Sigmoid colon (tissue), 7 donors: ENCODE data around the gene SOX4. TPM values are rescaled to one million over a fixed set of nuclear protein-coding genes. Genes with fewer than 3 reads are reported as not detected.

ENCODE experiments used
- DNase-seq: peaks from one replicate; pipeline ENCODE4 v3.0.0-alpha.2; 2019
- H3K27ac ChIP-seq, 4 donors: fragments of 200-600 bp; sonication (generic); one replicate each; pipeline ENCODE4 v1.5.1; 2016 to 2019; ENCODE audit warnings: mild to moderate bottlenecking in 1 of 4
- H3K27me3 ChIP-seq, 3 donors: fragments of 200-600 bp; sonication (generic); one replicate each; pipeline ENCODE4 v1.5.1; 2019; ENCODE audit warnings: mild to moderate bottlenecking in 1 of 3
- H3K36me3 ChIP-seq, 4 donors: fragments of 200-600 bp; sonication (generic); one replicate each; pipeline ENCODE4 v1.5.1; 2016 to 2019
- H3K4me1 ChIP-seq, 4 donors: fragments of 200-600 bp; sonication (generic); one replicate each; pipeline ENCODE4 v1.5.1; 2017 to 2019
- H3K4me3 ChIP-seq, 4 donors: fragments of 200-600 bp; sonication (generic); one replicate each; pipeline ENCODE4 v1.5.1; 2017 to 2019; ENCODE audit warnings: mild to moderate bottlenecking in 2 of 4, moderate library complexity in 1 of 4
- H3K9me3 ChIP-seq, 4 donors: fragments of 200-600 bp in 3 of 4; sonication (generic) in 3 of 4; one replicate each; pipeline versions ENCODE4 v1.5.1 to v1.6.1; 2013 to 2019
- EP300 ChIP-seq, 4 donors: sonication (generic); formaldehyde crosslinking; IDR thresholded peaks; one replicate each; pipeline ENCODE4 v1.6.1; 2017; ENCODE audit warnings: antibody characterized with exemption in 4 of 4
- POLR2A ChIP-seq, 2 donors: fragments of 450-650 bp; IDR thresholded peaks; one replicate each; pipeline ENCODE4 v1.6.1; 2016; ENCODE audit warnings: antibody characterized with exemption in 2 of 2, mild to moderate bottlenecking in 2 of 2, moderate library complexity in 2 of 2
- POLR2AphosphoS5 ChIP-seq, 4 donors: sonication (generic); formaldehyde crosslinking; IDR thresholded peaks; one replicate each; pipeline ENCODE4 v1.6.1; 2017; ENCODE audit warnings: antibody characterized with exemption in 4 of 4
- WGBS, 2 donors: extraction: QIAGEN DNeasy Blood & Tissue Kit; methylation state at CpG; one replicate each; pipeline ENCODE4 v1.1.7; 2013; 5-methylcytosine and 5-hydroxymethylcytosine counted together
- intact Hi-C: fragments of 100-400 bp; cut with DNase I; formaldehyde crosslinking; loops from one replicate; pipeline ENCODE4 v1.15.1; 2023
- polyA plus RNA-seq, 3 donors: library from polyadenylated mRNA; stranded (reverse); fragments of 200-250 nt; gene quantifications; one replicate each; pipeline ENCODE4 v1.2.3, GENCODE V29; 2013
- total RNA-seq, 4 donors: library from RNA; depleted of rRNA; stranded (reverse); fragments of >200 nt; gene quantifications; one replicate each; pipeline ENCODE4 v1.1.0, GENCODE V29; 2016
- TF ChIP-seq, protein P1 (sequence below), 4 experiments: fragments of 450-650 bp in 3 of 4; fragments of 200-600 bp in 1 of 4; IDR thresholded peaks; one replicate each; pipeline ENCODE4 v1.5.1; 2016 to 2019; ENCODE audit warnings: antibody characterized with exemption in 4 of 4, mild to moderate bottlenecking in 3 of 4, moderate library complexity in 2 of 4
- donor health status: healthy with polysubstance abuse.
- donor health status: Bipolar disorder and iron deficiency.
- donor health status: healthy.

SOX4 gene
- total and polyA plus RNA-seq, 7 donors = 3.9 to 12.4 (median 6.2) TPM

DNA sequence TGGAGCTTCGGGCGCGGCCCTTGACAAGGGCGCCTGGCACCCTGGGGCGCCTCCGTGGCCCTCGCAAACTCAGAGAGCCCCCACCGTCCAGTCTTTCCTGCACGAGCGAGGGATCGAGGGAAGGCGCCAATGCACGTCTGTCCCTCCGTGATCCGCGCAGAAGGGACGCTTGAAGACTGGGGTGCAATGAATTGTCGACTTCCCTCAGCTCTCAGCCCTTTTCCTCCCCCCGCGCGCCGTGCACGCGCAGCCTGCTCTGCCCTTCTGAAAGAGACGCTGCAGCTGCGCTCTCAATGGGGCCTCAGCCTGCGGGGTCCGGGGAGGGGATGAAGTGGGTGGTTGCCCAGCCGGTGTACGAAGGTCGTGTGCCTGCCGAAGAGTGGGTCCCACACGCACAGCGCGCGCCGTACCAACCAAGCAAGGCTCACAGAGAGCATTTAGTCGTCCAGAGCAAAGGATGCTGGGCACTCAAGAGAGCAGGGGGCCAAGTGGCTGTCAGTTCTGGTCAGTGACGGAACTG is 5.5 kb upstream of the SOX4 start:
- 0% methylated on average over 39 of the region's 39 CpGs for WGBS, 2 donors
- H3K9me3 ChIP-seq = no peaks in the 10 kb centered on the region
- H3K36me3 ChIP-seq = no peaks in the 10 kb centered on the region
- TF ChIP-seq POLR2AphosphoS5 (IDR thresholded peaks at IDR 0.05) (peak in 1 of 4 donors; percentile 28), EP300 (IDR thresholded peaks at IDR 0.05) (no peak), POLR2A (IDR thresholded peaks at IDR 0.05) (no peak)
- TF ChIP-seq, protein P1, sequence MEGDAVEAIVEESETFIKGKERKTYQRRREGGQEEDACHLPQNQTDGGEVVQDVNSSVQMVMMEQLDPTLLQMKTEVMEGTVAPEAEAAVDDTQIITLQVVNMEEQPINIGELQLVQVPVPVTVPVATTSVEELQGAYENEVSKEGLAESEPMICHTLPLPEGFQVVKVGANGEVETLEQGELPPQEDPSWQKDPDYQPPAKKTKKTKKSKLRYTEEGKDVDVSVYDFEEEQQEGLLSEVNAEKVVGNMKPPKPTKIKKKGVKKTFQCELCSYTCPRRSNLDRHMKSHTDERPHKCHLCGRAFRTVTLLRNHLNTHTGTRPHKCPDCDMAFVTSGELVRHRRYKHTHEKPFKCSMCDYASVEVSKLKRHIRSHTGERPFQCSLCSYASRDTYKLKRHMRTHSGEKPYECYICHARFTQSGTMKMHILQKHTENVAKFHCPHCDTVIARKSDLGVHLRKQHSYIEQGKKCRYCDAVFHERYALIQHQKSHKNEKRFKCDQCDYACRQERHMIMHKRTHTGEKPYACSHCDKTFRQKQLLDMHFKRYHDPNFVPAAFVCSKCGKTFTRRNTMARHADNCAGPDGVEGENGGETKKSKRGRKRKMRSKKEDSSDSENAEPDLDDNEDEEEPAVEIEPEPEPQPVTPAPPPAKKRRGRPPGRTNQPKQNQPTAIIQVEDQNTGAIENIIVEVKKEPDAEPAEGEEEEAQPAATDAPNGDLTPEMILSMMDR (IDR thresholded peaks at IDR 0.05) = no peak
- peak overlapping the region; percentile 78 to 86 (median 84) for H3K27ac ChIP-seq
- DNase-seq = peak; percentile 73
- H3K27me3 ChIP-seq = no peaks in the 10 kb centered on the region
- peak overlapping the region; percentile 47 to 70 (median 62) for H3K4me3 ChIP-seq
- intact Hi-C loops = no loop called here
- peaks cover 0 to 19% (median 13%) of the 10 kb centered on the region in 4 donors for H3K4me1 ChIP-seq

DNA sequence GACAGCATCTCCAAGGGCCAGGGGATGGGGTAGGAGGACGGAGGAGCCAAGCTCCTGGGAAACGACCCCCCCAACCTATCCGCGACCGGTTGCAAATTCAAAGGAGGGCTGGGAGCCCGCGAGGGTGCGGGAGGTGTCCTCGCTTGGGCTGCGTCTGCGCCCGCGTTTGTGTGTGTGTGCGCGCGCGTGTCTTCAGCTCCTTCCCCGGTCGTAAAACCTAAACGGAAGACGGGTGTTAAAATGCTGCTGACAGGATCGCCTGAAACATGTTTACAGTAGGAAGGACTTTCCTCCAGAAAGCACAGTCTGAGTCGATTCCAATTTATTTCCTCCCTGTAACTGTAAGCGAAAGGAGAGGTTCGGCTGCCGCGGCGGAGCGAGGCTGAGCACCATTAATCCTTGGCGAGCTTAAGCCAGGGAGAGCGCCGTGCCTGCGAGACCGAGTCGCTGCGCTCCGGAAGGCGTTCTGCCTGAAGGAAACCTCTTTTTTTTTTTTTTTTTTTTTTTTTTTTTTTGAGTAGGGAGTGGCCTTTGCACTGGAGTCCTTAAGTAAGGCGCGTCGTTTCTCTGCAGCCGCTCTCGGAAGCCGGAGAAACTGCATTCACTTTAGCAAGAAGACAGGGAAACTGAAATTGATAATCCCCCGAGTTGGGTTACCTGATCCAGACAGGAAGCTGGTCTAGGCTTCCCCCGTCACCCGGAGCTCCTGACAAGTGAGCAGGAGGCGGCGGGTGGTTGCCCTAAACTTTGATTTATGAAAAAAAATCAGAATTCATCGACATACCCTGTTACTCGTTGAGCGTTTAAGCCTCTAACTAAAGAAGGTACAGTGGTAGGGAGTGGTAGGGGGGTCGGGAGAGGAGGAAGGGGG is 4.8 kb upstream of the SOX4 start:
- peak; percentile 80 for DNase-seq
- Histone ChIP-seq H3K4me1 (peaks cover 0 to 20% (median 14%) of the 10 kb centered on the region in 4 donors), H3K27me3 (no peaks in the 10 kb centered on the region), H3K27ac (peak overlapping the region; percentile 78 to 86 (median 84)), H3K36me3 (no peaks in the 10 kb centered on the region), H3K4me3 (peak overlapping the region; percentile 47 to 70 (median 62)), H3K9me3 (no peaks in the 10 kb centered on the region)
- TF ChIP-seq POLR2AphosphoS5 (IDR thresholded peaks at IDR 0.05) (peak in 3 of 4 donors; percentile 42 to 65 (median 61)), POLR2A (IDR thresholded peaks at IDR 0.05) (peak in 1 of 2 donors; percentile 2), EP300 (IDR thresholded peaks at IDR 0.05) (no peak)
- TF ChIP-seq, protein P1 (IDR thresholded peaks at IDR 0.05) = no peak
- intact Hi-C loops = loop anchor here (1.0 kb wide), 1 partner anchor 1023 kb away; no protein-coding TSS in a partner anchor
- WGBS, 2 donors = 0% methylated on average over 53 of the region's 53 CpGs

DNA sequence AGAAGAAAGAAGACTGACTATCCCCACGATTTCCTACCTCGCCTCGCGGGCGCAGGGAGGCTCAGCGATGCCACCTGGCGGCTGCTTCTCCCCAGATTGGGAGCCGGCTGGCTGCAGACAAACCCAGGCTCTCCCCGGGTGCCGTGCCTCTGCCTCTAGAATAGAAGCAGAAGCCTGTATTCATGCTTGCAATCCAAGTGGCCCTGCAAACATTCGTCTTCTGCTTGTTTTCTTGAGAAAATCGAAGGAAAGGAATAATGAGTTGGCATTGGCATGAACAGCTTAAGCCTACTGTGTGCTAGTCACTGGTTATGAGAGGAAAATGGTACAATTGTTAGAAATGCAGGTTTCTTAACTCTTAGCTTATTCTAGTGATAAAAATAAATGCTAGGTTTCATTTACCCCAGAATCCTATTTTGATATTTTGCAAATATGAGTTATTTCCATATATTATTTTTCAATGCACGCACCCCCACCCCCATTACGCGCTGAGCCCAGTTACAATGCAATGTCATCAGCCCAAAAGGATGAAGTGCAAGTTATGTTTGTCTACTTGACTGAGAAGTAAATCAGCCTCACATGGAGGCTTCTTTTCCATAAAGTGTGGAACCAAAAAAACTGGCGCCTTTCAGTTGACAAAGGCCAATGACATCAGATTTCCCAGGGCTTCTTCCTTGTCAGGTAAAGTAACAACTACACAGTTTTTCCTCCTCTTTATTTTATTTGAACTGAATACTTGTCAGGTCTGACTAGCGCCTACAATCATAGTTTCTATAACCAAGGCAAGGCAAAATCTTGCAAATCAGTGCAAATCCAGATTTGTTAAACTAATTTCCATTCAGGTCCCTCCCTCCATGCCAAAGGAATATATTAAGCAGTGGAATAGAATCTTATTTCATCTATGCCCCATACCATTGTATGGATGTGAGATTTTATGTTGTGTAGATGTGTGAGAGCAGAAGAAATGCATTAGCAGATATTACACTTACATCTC is 3.9 kb upstream of the SOX4 start:
- intact Hi-C loops = loop anchor here (1.0 to 10.0 kb wide), 4 partner anchors 295 to 1755 kb away; partner anchors contain the start of gene ID4
- 4 to 22% methylated on average over 17 of the region's 17 CpGs for WGBS, 2 donors
- H3K4me1 ChIP-seq = peaks cover 0 to 20% (median 14%) of the 10 kb centered on the region in 4 donors
- peak overlapping the region; percentile 78 to 86 (median 84) for H3K27ac ChIP-seq
- H3K27me3 ChIP-seq = no peaks in the 10 kb centered on the region
- no peaks in the 10 kb centered on the region for H3K9me3 ChIP-seq
- DNase-seq = peak; percentile 91
- H3K36me3 ChIP-seq = no peaks in the 10 kb centered on the region
- H3K4me3 ChIP-seq = peak overlapping the region; percentile 47 to 70 (median 62)
- TF ChIP-seq POLR2A (IDR thresholded peaks at IDR 0.05) = no peak
- TF ChIP-seq POLR2AphosphoS5 (IDR thresholded peaks at IDR 0.05) = peak in 1 of 4 donors; percentile 27
- TF ChIP-seq, protein P1 (IDR thresholded peaks at IDR 0.05) = peak; percentile 74 to 96 (median 80)
- TF ChIP-seq EP300 (IDR thresholded peaks at IDR 0.05) = no peak

DNA sequence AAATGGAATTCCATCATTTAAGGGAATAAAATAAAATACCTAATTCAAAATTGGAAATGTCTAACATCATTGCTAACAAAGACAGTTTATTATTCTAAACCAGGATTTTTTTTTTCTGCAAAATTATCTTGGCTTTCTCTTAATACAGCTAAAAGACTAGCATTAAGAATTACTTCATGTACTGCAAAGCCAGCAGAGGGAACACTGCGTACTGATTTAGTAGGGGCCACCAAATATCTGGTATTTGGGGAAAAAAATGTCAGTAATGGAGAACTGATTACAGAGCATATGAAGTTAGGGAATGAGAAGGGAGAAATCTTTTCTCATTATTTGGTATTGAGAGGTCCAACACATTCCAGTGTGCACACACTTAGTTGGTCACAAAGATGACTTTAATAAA is 3.2 kb upstream of the SOX4 start:
- H3K27ac ChIP-seq = no peak overlapping the region
- intact Hi-C loops = loop anchor here (5.0 to 10.0 kb wide), 3 partner anchors 294 to 1756 kb away; partner anchors contain the start of gene ID4
- H3K4me3 ChIP-seq = no peak overlapping the region
- TF ChIP-seq EP300 (IDR thresholded peaks at IDR 0.05) (no peak), POLR2AphosphoS5 (IDR thresholded peaks at IDR 0.05) (no peak), POLR2A (IDR thresholded peaks at IDR 0.05) (no peak)
- TF ChIP-seq, protein P1 (IDR thresholded peaks at IDR 0.05) = no peak
- no peak for DNase-seq
- H3K4me1 ChIP-seq = peaks cover 0 to 20% (median 14%) of the 10 kb centered on the region in 4 donors
- H3K36me3 ChIP-seq = no peaks in the 10 kb centered on the region
- WGBS, 2 donors = 85 to 92% methylated on average over 1 of the region's 1 CpG
- H3K27me3 ChIP-seq = no peaks in the 10 kb centered on the region
- H3K9me3 ChIP-seq = no peaks in the 10 kb centered on the region
